Retinal pigment epithelial cell (primary cell): Measurements from ENCODE around the gene SCN5A.

Experiments
- DNase-seq: peaks from one replicate; pipeline ENCODE4 v3.0.0-alpha.2; 2010; ENCODE audit warnings: low read depth
- H3K4me3 ChIP-seq: 2 replicates; pipeline ENCODE4 v1.5.1; 2011; ENCODE audit warnings: mild to moderate bottlenecking, low read length, control low read depth, moderate library complexity
- TF ChIP-seq, protein P1 (sequence below): conservative IDR thresholded peaks from 2 replicates; pipeline ENCODE4 v1.5.1; 2011; ENCODE audit warnings: low read depth, low read length, control low read depth, inconsistent platforms

Gene SCN5A

DNA sequence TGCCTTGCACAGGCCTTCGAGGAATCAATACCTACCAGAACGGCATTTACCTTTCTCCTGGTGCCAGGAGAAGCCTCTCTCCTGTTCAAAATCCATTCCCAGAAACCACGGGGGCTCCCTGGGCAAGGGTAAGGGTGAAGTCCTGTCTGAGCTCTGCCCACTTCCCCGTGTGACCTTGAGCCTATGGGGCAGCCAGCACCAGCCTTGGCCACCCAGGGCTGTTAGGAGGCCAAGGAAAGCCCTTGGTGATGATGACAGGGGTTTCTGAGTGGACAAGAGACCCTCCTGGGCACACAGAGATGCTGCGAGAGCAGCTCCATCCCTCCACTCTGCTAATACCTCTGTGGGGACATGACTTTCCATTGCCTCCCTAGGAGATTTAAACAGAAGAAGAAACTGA, 5.9 kb downstream of the SCN5A start:
- TF ChIP-seq, protein P1, sequence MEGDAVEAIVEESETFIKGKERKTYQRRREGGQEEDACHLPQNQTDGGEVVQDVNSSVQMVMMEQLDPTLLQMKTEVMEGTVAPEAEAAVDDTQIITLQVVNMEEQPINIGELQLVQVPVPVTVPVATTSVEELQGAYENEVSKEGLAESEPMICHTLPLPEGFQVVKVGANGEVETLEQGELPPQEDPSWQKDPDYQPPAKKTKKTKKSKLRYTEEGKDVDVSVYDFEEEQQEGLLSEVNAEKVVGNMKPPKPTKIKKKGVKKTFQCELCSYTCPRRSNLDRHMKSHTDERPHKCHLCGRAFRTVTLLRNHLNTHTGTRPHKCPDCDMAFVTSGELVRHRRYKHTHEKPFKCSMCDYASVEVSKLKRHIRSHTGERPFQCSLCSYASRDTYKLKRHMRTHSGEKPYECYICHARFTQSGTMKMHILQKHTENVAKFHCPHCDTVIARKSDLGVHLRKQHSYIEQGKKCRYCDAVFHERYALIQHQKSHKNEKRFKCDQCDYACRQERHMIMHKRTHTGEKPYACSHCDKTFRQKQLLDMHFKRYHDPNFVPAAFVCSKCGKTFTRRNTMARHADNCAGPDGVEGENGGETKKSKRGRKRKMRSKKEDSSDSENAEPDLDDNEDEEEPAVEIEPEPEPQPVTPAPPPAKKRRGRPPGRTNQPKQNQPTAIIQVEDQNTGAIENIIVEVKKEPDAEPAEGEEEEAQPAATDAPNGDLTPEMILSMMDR: no peak
- H3K4me3 ChIP-seq: no peak overlapping the region
- DNase-seq: no peak

DNA sequence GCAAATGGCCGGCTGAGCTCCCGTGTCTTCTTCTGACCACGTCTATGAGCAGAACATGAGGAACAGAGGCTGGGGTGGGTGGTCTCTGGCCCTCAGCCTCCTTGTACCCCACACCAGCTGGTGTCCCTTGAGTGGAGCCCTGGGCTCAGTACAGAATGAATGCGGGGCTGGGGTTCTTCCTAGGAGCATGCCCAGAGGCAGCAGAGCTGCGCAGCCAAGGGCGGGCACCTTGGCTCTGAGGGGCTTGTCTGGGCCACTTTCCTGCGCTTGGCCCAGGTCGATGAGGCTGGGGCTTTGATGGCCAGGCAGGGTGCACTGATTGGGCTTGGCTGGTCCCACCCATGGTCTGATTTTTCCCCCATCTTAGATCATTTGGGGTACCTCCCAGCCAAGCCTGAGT, 6.4 kb downstream of the SCN5A start:
- TF ChIP-seq, protein P1: no peak
- no peak overlapping the region for H3K4me3 ChIP-seq
- DNase-seq: no peak

DNA sequence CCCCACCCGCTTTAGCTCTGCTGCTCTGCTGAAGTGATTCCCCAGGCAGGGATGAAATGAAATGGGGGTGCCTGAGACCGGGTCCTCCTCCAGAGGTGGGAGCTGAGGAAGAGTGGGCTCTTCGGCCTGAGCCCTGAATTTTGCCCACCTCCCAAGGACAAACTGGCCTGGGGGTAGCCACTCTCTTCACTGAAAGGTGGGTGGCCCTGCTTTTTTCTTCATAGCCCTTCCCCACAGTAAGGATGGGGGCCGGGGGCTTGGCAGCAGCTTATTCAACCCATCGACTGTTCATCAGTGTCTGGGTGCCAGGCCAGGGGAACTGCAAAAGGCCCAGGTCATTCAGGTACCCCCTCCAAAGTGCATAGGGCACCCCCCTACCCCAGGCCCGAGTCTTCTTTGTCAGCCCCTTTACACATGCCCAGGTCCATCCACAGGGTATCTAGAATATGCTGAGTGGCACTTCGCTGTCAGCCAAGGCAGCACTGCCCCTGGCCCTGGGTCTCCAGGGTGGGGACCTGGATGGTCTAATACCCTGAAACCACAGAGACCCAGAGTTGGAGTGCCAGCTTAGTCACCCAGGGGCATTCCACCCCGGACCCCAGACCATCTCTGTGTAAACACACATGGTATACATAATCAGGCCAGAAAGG, 7.9 kb downstream of the SCN5A start:
- TF ChIP-seq, protein P1: no peak
- no peak overlapping the region for H3K4me3 ChIP-seq
- no peak for DNase-seq

DNA sequence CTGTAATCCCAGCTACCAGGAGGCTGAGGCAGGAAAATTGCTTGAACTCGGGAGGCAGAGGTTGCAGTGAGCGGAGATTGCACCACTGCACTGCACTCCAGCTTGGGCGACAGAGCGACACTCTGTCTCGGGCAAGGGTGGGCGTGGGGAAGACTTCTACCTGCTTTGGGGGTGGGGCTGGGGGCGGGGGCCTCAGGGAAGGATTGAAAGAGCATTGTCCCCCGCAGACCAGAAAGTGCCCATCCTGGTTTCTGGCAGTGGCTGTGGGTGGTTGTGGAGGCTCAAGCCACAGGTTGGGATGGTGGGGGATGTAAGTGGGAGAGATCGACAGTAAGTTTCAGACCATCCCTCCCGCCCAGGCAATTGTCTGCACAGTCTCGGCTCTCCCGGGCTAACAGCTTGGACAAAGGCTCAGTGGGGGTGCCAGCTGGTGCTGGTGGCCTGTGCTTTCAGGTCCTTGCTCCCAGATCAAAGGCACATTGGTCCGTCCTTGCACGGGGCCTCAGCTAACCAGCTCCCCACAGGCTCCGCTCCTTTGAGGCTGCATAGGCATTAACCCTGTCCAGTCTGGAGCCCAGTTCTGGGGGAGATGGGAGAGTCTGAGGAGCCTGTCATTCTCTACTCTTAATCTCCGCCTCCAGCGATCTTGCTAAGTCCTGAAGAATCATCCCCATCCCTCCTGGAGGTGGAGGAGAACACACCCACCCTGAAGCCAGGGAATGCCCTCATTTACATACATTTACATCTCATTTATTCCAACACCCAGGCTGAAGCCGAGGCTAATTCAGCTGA, 8.6 kb downstream of the SCN5A start:
- TF ChIP-seq, protein P1: no peak
- no peak overlapping the region for H3K4me3 ChIP-seq
- no peak for DNase-seq

DNA sequence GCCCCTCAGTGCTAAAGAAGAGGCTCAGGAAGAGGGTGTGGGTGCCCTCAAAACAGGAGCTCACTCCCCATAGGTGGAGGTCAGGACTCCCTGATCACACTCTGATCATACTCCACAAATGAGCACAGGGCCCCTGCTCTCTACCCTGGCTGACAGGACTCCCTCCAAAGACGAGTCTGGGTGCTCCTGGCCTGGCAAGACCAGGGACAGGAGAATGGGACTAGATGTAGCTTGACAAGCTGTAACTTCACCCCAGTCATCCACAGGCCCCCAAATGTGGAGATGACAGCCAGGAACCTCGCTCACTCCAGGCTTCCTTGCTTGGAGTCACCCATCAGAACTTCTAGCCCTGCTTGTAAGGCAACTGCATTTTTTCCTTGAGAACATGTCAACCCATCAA, 11.1 kb downstream of the SCN5A start:
- DNase-seq: no peak
- TF ChIP-seq, protein P1: no peak
- no peak overlapping the region for H3K4me3 ChIP-seq

DNA sequence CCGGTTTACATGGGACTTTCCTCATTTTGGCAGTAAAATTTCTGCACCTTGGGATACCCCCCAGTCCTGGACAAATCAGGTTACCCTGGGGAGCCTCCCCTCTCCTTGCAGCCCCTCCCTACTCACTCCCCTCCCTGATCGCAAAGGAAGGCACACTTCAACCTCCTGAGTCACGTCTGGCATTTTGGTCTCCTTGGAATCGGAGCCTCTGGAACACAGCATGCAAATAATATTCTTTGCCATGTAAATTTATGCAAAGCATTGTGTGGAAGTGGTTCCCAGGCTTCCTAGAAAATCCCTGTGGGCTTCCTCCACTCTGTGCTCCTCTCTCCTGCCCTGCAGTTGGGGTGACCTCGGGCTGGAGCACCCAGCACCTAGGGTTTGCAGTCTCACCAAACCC, 11.6 kb downstream of the SCN5A start:
- TF ChIP-seq, protein P1: no peak

DNA sequence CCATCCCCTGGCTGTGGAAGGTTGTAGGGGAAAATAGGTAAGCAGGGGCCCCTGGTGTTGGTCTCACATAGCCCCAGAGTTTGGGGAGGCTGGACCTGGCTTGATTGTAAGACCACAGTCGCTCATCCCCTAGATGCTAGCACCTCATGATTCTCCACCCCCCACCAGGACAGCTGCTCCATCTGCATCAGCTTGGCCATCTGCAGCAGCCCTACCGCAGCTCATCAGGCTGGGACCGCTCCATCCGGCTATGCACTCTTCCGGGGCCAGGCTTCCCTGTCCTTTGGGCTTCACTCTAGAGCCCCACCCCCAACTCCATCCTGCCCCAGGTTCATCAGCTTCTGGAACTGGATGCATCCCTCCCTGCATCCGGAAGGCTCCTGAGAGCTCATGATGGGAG, 12.6 kb downstream of the SCN5A start:
- H3K4me3 ChIP-seq: no peak overlapping the region
- DNase-seq: no peak
- TF ChIP-seq, protein P1: no peak

More for the DNA sequence above, 11.6 kb downstream of the SCN5A start:
- no peak overlapping the region for H3K4me3 ChIP-seq
- no peak for DNase-seq
